ENCODE data around the gene MEGF11.

DNA sequence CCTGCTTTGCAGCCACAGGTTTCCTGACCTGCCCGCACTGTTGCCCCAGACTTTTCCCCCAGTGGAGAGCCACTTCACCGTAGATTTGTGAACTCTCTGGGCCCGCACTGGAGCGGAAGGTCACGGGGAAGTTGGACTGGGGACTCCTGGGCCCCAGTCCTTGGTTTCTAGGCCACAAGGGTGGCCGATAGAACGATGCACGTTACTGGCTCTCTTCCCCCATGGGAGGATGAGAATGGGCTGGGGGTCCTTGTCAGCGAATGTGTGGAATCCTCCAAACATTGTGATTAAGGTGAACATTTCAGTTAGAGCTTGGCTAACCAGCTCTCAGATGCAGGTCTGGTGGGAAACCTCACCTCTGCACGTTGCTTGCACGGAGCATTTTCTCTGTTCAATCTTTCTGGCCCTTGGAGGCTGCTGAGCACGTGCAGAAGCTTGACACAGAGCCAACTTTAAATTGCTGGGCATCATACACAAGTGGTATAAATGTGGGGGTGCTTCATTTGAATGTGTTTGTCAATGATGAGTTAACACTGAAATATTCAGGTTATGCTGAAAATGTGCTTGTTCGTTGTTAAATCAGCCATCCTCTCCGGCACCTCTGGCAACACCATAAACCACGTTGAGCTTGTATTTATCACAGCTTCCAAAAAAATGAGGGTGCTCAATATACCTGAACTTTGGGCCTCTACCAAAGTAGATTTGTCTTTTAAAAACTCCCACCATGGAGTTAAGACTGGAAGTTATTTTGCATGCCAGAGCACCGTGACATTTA, 40.8 kb upstream of the MEGF11 start:
- TF ChIP-seq CTCF (IDR thresholded peaks at IDR 0.05) = no peak
- TF ChIP-seq POLR2A (IDR thresholded peaks at IDR 0.05) = no peak
